ENCODE data around the gene GALNT2. TPM values are rescaled to one million over a fixed set of nuclear protein-coding genes. Genes with fewer than 3 reads are reported as not detected.

GALNT2 gene
- total and polyA plus RNA-seq, 10 donors, result 7.9 to 44.8 (median 36.9) TPM

DNA sequence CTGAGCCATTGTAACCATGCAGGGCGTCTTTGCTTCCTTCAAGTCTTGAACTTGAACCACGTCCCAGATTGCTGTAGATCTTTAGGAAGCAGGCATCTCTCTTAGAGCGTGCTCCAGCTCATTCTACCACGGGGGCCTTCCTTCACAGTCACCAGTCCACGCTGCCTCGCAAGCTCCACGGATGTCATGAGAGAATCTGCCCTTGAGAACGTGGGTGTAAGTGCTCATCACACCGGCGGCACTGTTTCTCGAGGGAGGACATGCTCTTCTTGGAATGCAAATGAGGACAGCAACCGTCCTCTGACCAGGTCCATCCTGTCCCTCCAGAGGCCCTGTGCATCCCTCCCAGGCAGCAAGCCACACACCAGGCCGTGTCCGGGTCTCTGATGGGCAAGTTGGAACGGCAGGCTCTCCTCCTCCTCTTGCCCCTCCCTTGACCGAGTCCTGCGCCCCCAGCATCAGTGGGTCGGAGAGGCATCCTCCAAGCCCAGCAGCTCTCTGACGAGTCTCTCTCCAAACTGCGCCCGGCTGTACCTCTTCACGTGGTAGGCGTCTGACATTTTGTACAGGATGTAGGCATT is 256.0 kb downstream of the GALNT2 start:
- intact Hi-C loops (cut with DNase I; ENCODE audit: low total_unique reads), result no loop called here
- Histone ChIP-seq H3K27me3 (replicated peaks in 1 of 7) (no peaks in the 10 kb centered on the region), H3K27ac (no peak overlapping the region), H3K4me1 (peaks cover 0 to 11% (median 0%) of the 10 kb centered on the region in 6 donors), H3K9me3 (no peaks in the 10 kb centered on the region), H3K36me3 (no peaks in the 10 kb centered on the region), H3K4me3 (no peak overlapping the region)
- 86 to 92% (median 90%) methylated on average over 18 to 23 of the region's 23 CpGs for WGBS, 5 donors
- no peak for TF ChIP-seq POLR2A (IDR thresholded peaks at IDR 0.05)
- peak; percentile 67 for DNase-seq

DNA sequence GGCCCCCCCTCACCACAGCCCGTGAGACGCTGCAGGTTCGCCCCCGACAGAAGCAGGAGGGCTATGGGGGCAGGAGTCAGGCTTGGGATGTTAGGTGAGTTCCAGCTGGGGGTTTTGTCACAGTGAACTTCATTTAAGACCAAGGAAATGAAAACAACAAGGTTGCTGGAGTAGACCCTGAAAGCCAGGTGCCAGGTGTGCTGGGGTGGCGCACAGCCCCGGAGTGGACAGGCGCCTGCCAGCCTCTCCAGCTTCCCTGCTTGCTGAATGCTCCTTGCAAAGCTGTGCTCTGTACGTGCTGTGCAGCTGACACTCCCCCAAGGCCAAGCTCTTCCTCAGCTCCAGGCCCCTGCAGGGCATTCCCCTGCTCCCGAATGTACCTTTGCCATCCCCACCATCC is 256.6 kb downstream of the GALNT2 start:
- WGBS, 5 donors, result 86 to 91% (median 89%) methylated on average over 9 of the region's 9 CpGs
- TF ChIP-seq, protein P1, sequence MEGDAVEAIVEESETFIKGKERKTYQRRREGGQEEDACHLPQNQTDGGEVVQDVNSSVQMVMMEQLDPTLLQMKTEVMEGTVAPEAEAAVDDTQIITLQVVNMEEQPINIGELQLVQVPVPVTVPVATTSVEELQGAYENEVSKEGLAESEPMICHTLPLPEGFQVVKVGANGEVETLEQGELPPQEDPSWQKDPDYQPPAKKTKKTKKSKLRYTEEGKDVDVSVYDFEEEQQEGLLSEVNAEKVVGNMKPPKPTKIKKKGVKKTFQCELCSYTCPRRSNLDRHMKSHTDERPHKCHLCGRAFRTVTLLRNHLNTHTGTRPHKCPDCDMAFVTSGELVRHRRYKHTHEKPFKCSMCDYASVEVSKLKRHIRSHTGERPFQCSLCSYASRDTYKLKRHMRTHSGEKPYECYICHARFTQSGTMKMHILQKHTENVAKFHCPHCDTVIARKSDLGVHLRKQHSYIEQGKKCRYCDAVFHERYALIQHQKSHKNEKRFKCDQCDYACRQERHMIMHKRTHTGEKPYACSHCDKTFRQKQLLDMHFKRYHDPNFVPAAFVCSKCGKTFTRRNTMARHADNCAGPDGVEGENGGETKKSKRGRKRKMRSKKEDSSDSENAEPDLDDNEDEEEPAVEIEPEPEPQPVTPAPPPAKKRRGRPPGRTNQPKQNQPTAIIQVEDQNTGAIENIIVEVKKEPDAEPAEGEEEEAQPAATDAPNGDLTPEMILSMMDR (IDR thresholded peaks at IDR 0.05 in 8 of 11, conservative IDR thresholded peaks at IDR 0.05 in 3 of 11), result no peak
- no peak for TF ChIP-seq POLR2AphosphoS5 (IDR thresholded peaks at IDR 0.05)
- no peak for TF ChIP-seq POLR2A (IDR thresholded peaks at IDR 0.05)
- no peaks in the 10 kb centered on the region for H3K9me3 ChIP-seq
- no peaks in the 10 kb centered on the region for H3K27me3 ChIP-seq (replicated peaks in 1 of 7)
- no peak overlapping the region for H3K27ac ChIP-seq
- no peak overlapping the region for H3K4me3 ChIP-seq
- intact Hi-C loops (cut with DNase I; ENCODE audit: low total_unique reads), result no loop called here
- H3K4me1 ChIP-seq, result peaks cover 0 to 11% (median 0%) of the 10 kb centered on the region in 6 donors
- peak; percentile 48 for DNase-seq
- H3K36me3 ChIP-seq, result no peaks in the 10 kb centered on the region

DNA sequence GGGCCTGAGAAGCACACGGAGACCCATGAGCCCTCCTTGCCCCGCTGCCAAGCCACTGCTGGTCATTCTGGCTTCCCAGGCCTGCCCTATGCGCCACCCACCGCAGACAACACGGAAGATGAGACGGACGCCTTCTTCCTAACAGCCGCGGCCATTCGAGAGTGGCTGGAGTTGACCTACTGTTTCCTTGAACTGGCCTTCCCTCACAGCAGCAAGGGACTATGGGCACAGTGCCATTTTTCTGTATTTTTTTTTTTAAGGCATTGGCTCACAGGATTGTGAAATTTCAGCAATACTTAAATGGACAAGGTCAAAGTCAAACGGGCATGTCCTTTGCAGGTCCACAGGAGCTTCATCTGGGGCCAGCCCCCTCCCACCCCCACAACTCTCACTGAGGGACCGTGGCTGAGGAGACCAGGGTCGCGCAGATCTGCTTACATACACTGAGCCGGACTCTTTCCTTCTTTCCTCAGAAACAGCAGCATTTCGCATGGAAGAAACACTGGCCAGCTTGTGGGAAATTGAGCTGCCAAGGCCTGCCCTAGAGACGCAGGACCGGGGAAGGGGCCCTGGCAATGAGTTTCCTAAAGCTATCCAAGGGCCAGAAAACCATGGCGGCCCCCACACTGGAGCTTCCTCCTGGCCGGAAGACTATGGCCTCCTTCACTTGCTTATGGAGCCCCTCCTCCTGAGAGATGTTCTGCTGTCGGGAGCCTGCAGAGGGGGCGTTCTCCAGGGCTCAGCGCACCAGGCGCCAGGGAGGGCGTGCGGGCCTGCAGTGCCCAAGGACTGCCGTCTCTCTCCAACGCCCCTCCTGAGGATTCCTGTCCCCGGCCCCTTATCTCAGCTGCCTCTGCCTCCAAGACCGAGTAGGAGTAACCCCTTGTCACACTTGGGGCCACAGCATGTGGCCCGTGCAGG is 260.2 kb downstream of the GALNT2 start:
- Histone ChIP-seq H3K9me3 (no peaks in the 10 kb centered on the region), H3K4me3 (no peak overlapping the region), H3K4me1 (peaks cover 0 to 11% (median 0%) of the 10 kb centered on the region in 6 donors), H3K36me3 (no peaks in the 10 kb centered on the region), H3K27me3 (replicated peaks in 1 of 7) (peaks cover 0 to 2% (median 0%) of the 10 kb centered on the region in 7 donors), H3K27ac (no peak overlapping the region)
- TF ChIP-seq, protein P1 (IDR thresholded peaks at IDR 0.05 in 8 of 11, conservative IDR thresholded peaks at IDR 0.05 in 3 of 11), result no peak
- peak; percentile 23 to 40 (median 28) for TF ChIP-seq POLR2AphosphoS5 (IDR thresholded peaks at IDR 0.05)
- no peak for TF ChIP-seq POLR2A (IDR thresholded peaks at IDR 0.05)
- WGBS, 5 donors, result 65 to 83% (median 76%) methylated on average over 27 to 31 of the region's 31 CpGs
- DNase-seq, result peak; percentile 62
- intact Hi-C loops (cut with DNase I; ENCODE audit: low total_unique reads), result no loop called here

DNA sequence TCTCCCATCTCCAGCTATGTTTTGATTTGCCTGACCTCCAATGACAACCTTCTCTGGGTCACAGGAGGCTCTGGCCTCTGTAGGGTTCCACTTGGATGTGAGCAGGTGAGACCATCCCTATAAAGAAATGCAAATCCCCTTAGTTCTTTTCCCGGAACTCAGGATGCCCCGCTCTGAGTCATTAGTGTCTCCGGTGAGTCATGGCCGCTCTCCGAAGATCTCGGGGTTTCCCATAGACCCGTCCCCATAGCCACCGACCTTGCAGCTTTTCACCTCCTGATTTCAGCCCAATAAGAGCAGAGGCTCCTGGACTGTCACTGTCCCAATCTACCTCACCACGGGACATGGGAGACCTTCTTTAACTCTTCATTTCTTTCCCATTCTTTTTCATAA is 260.9 kb downstream of the GALNT2 start:
- 74 to 92% (median 77%) methylated on average over 9 of the region's 9 CpGs for WGBS, 5 donors
- no peak for TF ChIP-seq POLR2AphosphoS5 (IDR thresholded peaks at IDR 0.05)
- TF ChIP-seq, protein P1 (IDR thresholded peaks at IDR 0.05 in 8 of 11, conservative IDR thresholded peaks at IDR 0.05 in 3 of 11), result no peak
- TF ChIP-seq POLR2A (IDR thresholded peaks at IDR 0.05), result no peak
- intact Hi-C loops (cut with DNase I; ENCODE audit: low total_unique reads), result no loop called here
- Histone ChIP-seq H3K9me3 (no peaks in the 10 kb centered on the region), H3K27me3 (replicated peaks in 1 of 7) (peaks cover 0 to 8% (median 0%) of the 10 kb centered on the region in 7 donors), H3K4me1 (peaks cover 0 to 11% (median 0%) of the 10 kb centered on the region in 6 donors), H3K27ac (no peak overlapping the region), H3K36me3 (no peaks in the 10 kb centered on the region), H3K4me3 (no peak overlapping the region)
- DNase-seq, result peak; percentile 58

Data from spleen (tissue), 11 donors.